MCF 10A (cell line): ENCODE measurements around the gene P3H2. TPM values are rescaled to one million over a fixed set of nuclear protein-coding genes. Genes with fewer than 3 reads are reported as not detected.
A peak's percentile ranks its signal among the peaks of the same experiment; 100 is the strongest.
"Not testable (repeated sequence)": the region's sequence is repeated elsewhere in the genome, so short reads cannot be mapped to it uniquely, and the experiment has no call there.

ENCODE experiments used
- BruUV-seq: library from RNA; stranded (reverse); fragments of 400-500 nt; replicated peaks from 2 replicates; lab custom pipeline; 2021; lab: Mats Ljungman, UMichigan
- CTCF ChIA-PET: fragments of 300-600 bp; sonication (Branson Sonifier 250); formaldehyde crosslinking; extraction: SDS; loops from one replicate; lab custom pipeline; 2021; ENCODE audit warnings: antibody characterized with exemption, inconsistent platforms; lab: Yijun Ruan, JAX
- POLR2A ChIA-PET: fragments of 300-600, 350-650 bp; sonication (Branson Sonifier 250); formaldehyde crosslinking; extraction: SDS; loops from one replicate; lab custom pipeline; 2020; ENCODE audit warnings: antibody characterized with exemption, inconsistent platforms; lab: Yijun Ruan, JAX
- DNase-seq: peaks from one replicate; pipeline ENCODE4 v3.0.0-alpha.2; 2018; ENCODE audit not compliant: unreplicated experiment
- H3K27ac Mint-ChIP-seq: one replicate; pipeline ENCODE4 v1.8.0; 2022; ENCODE audit warnings: mild to moderate bottlenecking, low read depth, mixed read lengths; ENCODE audit not compliant: unreplicated experiment
- H3K27me3 Mint-ChIP-seq: one replicate; pipeline ENCODE4 v1.8.0; 2022; ENCODE audit warnings: mixed read lengths; ENCODE audit not compliant: insufficient read depth, unreplicated experiment
- H3K36me3 Mint-ChIP-seq: one replicate; pipeline ENCODE4 v1.8.0; 2022; ENCODE audit warnings: mild to moderate bottlenecking, moderate library complexity, mixed read lengths; ENCODE audit not compliant: insufficient read depth, unreplicated experiment
- H3K4me1 Mint-ChIP-seq: one replicate; pipeline ENCODE4 v1.8.0; 2022; ENCODE audit warnings: mixed read lengths; ENCODE audit not compliant: insufficient read depth, unreplicated experiment
- H3K4me3 Mint-ChIP-seq: one replicate; pipeline ENCODE4 v1.8.0; 2022; ENCODE audit warnings: mild to moderate bottlenecking, moderate library complexity, mixed read lengths; ENCODE audit not compliant: unreplicated experiment
- H3K9me3 Mint-ChIP-seq: one replicate; pipeline ENCODE4 v1.8.0; 2022; ENCODE audit warnings: mixed read lengths; ENCODE audit not compliant: unreplicated experiment
- CTCF ChIP-seq: fragments of 200-600 bp; IDR thresholded peaks from one replicate; pipeline ENCODE4 v1.8.0; 2022; ENCODE audit warnings: antibody characterized with exemption, mild to moderate bottlenecking; ENCODE audit not compliant: unreplicated experiment
- intact Hi-C: fragments of 100-400 bp; cut with micrococcal nuclease; formaldehyde crosslinking; loops from 2 replicates; pipeline ENCODE4 v1.14.1; 2022
- total RNA-seq: library from RNA; stranded (reverse); gene quantifications from 2 replicates; pipeline ENCODE4 v1.2.3, GENCODE V29; 2022

P3H2 gene
- total RNA-seq, 1 experiment from 2014 or later = 60.2 TPM

GRCh38 chr3:190167936-190168680 is 47.4 kb upstream of the P3H2 start:
- intact Hi-C loops = no loop called here
- no peaks in the 10 kb centered on the region for H3K36me3 Mint-ChIP-seq
- POLR2A ChIA-PET = interaction anchor here (0.7 to 2.9 kb wide), 11 partner anchors 11 to 254 kb away, joined by 3 to 21 read pairs (median 4); partner anchors contain the start of gene P3H2
- BruUV-seq = no TSS peak
- DNase-seq = no peak
- CTCF ChIA-PET = interaction anchor here (0.7 to 1.4 kb wide), 5 partner anchors 10 to 209 kb away, joined by 3 read pairs; no protein-coding TSS in a partner anchor
- TF ChIP-seq CTCF = no peak
- no peak overlapping the region for H3K27ac Mint-ChIP-seq
- H3K27me3 Mint-ChIP-seq = no peaks in the 10 kb centered on the region
- no peak overlapping the region for H3K4me3 Mint-ChIP-seq
- H3K4me1 Mint-ChIP-seq = no peaks in the 10 kb centered on the region
- peaks cover 7% of the 10 kb centered on the region for H3K9me3 Mint-ChIP-seq

- peaks cover 7% of the 10 kb centered on the region for H3K9me3 Mint-ChIP-seq
- H3K36me3 Mint-ChIP-seq = no peaks in the 10 kb centered on the region
- H3K27ac Mint-ChIP-seq = peak overlapping the region; percentile 38
- no TSS peak for BruUV-seq
- no peak for TF ChIP-seq CTCF
- no peak for DNase-seq
- H3K4me3 Mint-ChIP-seq = no peak overlapping the region
- ChIA-PET CTCF (interaction anchor here (0.6 to 1.4 kb wide), 2 partner anchors 8 to 210 kb away, joined by 3 read pairs; no protein-coding TSS in a partner anchor), POLR2A (interaction anchor here (0.6 to 2.9 kb wide), 4 partner anchors 8 to 98 kb away, joined by 3 to 21 read pairs (median 6); partner anchors contain the start of gene P3H2)
- no peaks in the 10 kb centered on the region for H3K27me3 Mint-ChIP-seq
- intact Hi-C loops = no loop called here
- no peaks in the 10 kb centered on the region for H3K4me1 Mint-ChIP-seq
These were observed 46.3 kb upstream of the P3H2 start for GRCh38 chr3:190166948-190167347.

GRCh38 chr3:190165253-190165652 is 44.6 kb upstream of the P3H2 start:
- DNase-seq = no peak
- H3K4me1 Mint-ChIP-seq = no peaks in the 10 kb centered on the region
- H3K27ac Mint-ChIP-seq = no peak overlapping the region
- intact Hi-C loops = no loop called here
- peaks cover 7% of the 10 kb centered on the region for H3K9me3 Mint-ChIP-seq
- no peaks in the 10 kb centered on the region for H3K36me3 Mint-ChIP-seq
- H3K27me3 Mint-ChIP-seq = no peaks in the 10 kb centered on the region
- ChIA-PET CTCF (no interaction called here), POLR2A (interaction anchor here (1.6 kb wide), 1 partner anchor 9 kb away, joined by 6 read pairs; no protein-coding TSS in a partner anchor)
- H3K4me3 Mint-ChIP-seq = no peak overlapping the region
- no TSS peak for BruUV-seq
- TF ChIP-seq CTCF = no peak

GRCh38 chr3:190162013-190162412 is 41.3 kb upstream of the P3H2 start:
- POLR2A ChIA-PET, H3K27ac Mint-ChIP-seq, H3K4me3 Mint-ChIP-seq: not testable (repeated sequence)

More at GRCh38 chr3:190162013-190162412, 41.3 kb upstream of the P3H2 start:
- H3K4me1 Mint-ChIP-seq, H3K27me3 Mint-ChIP-seq, H3K9me3 Mint-ChIP-seq, CTCF ChIA-PET, H3K36me3 Mint-ChIP-seq, DNase-seq, BruUV-seq, intact Hi-C loops: not testable (repeated sequence)
